SK-N-SH (cell line): ENCODE data around the gene CEP89. TPM values are rescaled to one million over a fixed set of nuclear protein-coding genes. Genes with fewer than 3 reads are reported as not detected.

ENCODE experiments used
- CTCF ChIA-PET: fragments of 300-600, 350-600 bp; formaldehyde crosslinking; extraction: SDS; loops from one replicate; lab custom pipeline; 2021; lab: Yijun Ruan, JAX
- POLR2A ChIA-PET: fragments of 350-600 bp; sonication (Branson Sonifier 250); formaldehyde crosslinking; extraction: SDS; loops from one replicate; lab custom pipeline; 2020; ENCODE audit warnings: antibody characterized with exemption, inconsistent platforms; lab: Yijun Ruan, JAX
- DNase-seq: peaks from one replicate; pipeline ENCODE4 v3.0.0; 2012
- H2AFZ ChIP-seq: fragments of 200-600 bp; sonication (generic); 2 replicates; pipeline ENCODE4 v1.8.1; 2016; ENCODE audit warnings: antibody characterized with exemption, mild to moderate bottlenecking, low read depth
- H3F3A ChIP-seq: fragments of 200-600 bp; sonication (generic); replicated peaks from 2 replicates; pipeline ENCODE3; 2016; ENCODE audit warnings: antibody characterized with exemption, mild to moderate bottlenecking; ENCODE audit not compliant: insufficient read depth
- H3K27ac ChIP-seq, 2 experiments: fragments of 200-500 bp in 1 of 2; fragments of 200-600 bp in 1 of 2; sonication (Bioruptor generic) in 1 of 2; sonication (generic), shearing (Covaris generic) in 1 of 2; 2 replicates each; pipeline versions ENCODE4 v1.5.1 to v1.6.1; 2014 to 2016; ENCODE audit warnings: low read depth in 2 of 2, inconsistent platforms in 1 of 2, low read length in 1 of 2, mild to moderate bottlenecking in 1 of 2, mixed read lengths in 1 of 2
- H3K27me3 ChIP-seq: fragments of 200-600 bp; sonication (generic), shearing (Covaris generic); 2 replicates; pipeline ENCODE4 v1.6.1; 2016; ENCODE audit warnings: mixed run types; ENCODE audit not compliant: insufficient read depth
- H3K36me3 ChIP-seq, 2 experiments: fragments of 200-500 bp in 1 of 2; fragments of 200-600 bp in 1 of 2; sonication (Bioruptor generic) in 1 of 2; sonication (generic) in 1 of 2; replicated peaks in 1 of 2; 2 replicates each; pipeline versions ENCODE3 to v1.5.1; 2014 to 2016; ENCODE audit warnings: low read length in 1 of 2, mild to moderate bottlenecking in 1 of 2; ENCODE audit not compliant: insufficient read depth in 2 of 2, control insufficient read depth in 1 of 2
- H3K4me1 ChIP-seq, 2 experiments: fragments of 200-500 bp in 1 of 2; fragments of 200-600 bp in 1 of 2; sonication (Bioruptor generic) in 1 of 2; sonication (generic), shearing (Covaris generic) in 1 of 2; 2 replicates each; pipeline versions ENCODE4 v1.5.1 to v1.6.1; 2014 to 2016; ENCODE audit warnings: low read depth in 1 of 2, low read length in 1 of 2, mixed run types in 1 of 2; ENCODE audit not compliant: insufficient read depth in 2 of 2, control insufficient read depth in 1 of 2
- H3K4me2 ChIP-seq: fragments of 200-600 bp; sonication (generic), shearing (Covaris generic); 2 replicates; pipeline ENCODE4 v1.6.1; 2017; ENCODE audit warnings: mixed run types
- H3K4me3 ChIP-seq, 2 experiments: fragments of 200-500 bp in 1 of 2; fragments of 200-600 bp in 1 of 2; sonication (Bioruptor generic) in 1 of 2; sonication (generic), shearing (Covaris generic) in 1 of 2; 2 replicates each; pipeline versions ENCODE4 v1.5.1 to v1.8.1; 2014 to 2016; ENCODE audit warnings: low read depth in 2 of 2, inconsistent platforms in 1 of 2, low read length in 1 of 2, mild to moderate bottlenecking in 1 of 2, mixed read lengths in 1 of 2, moderate library complexity in 1 of 2
- H3K79me2 ChIP-seq: fragments of 200-600 bp; sonication (generic); 2 replicates; pipeline ENCODE4 v1.8.1; 2017; ENCODE audit warnings: mild to moderate bottlenecking; ENCODE audit not compliant: insufficient read depth
- H3K9ac ChIP-seq: fragments of 200-600 bp; sonication (generic); 2 replicates; pipeline ENCODE4 v1.6.1; 2017; ENCODE audit warnings: mixed run types
- H3K9me2 ChIP-seq: fragments of 200-600 bp; sonication (generic); 2 replicates; pipeline ENCODE4 v1.6.1; 2017; ENCODE audit warnings: mixed run types
- H3K9me3 ChIP-seq: fragments of 200-600 bp; sonication (generic); 2 replicates; pipeline ENCODE4 v1.6.1; 2017; ENCODE audit warnings: mixed run types, mild to moderate bottlenecking, moderate library complexity
- H4K20me1 ChIP-seq: fragments of 200-600 bp; sonication (generic); 2 replicates; pipeline ENCODE4 v1.6.1; 2017; ENCODE audit warnings: mild to moderate bottlenecking, mixed run types; ENCODE audit not compliant: insufficient read depth
- CHD2 ChIP-seq: fragments of 150-350 bp; IDR thresholded peaks from 2 replicates; pipeline ENCODE4 v1.6.1; 2018; ENCODE audit warnings: low read length; ENCODE audit not compliant: partially characterized antibody
- CTCF ChIP-seq: fragments of 200-600 bp; sonication (generic); IDR thresholded peaks from 2 replicates; pipeline ENCODE4 v1.6.1; 2017; ENCODE audit warnings: antibody characterized with exemption, mild to moderate bottlenecking, moderate library complexity
- ELF1 ChIP-seq: IDR thresholded peaks from 2 replicates; pipeline ENCODE4 v1.4.0; 2012
- JUND ChIP-seq: IDR thresholded peaks from 2 replicates; pipeline ENCODE4 v1.4.0; 2012
- MAX ChIP-seq: IDR thresholded peaks from 2 replicates; pipeline ENCODE4 v1.4.0; 2012; ENCODE audit warnings: low read depth
- MXI1 ChIP-seq: IDR thresholded peaks from 2 replicates; pipeline ENCODE4 v1.6.1; 2012; ENCODE audit warnings: mild to moderate bottlenecking, low read depth, low read length, improper control_type of control experiment
- RCOR1 ChIP-seq: fragments of 150-350 bp; IDR thresholded peaks from 2 replicates; pipeline ENCODE4 v1.6.1; 2017; ENCODE audit warnings: antibody characterized with exemption, low read length
- TCF12 ChIP-seq: IDR thresholded peaks from 2 replicates; pipeline ENCODE4 v1.4.0; 2012
- YY1 ChIP-seq: IDR thresholded peaks from 2 replicates; pipeline ENCODE4 v1.4.0; 2012; ENCODE audit warnings: low read depth, mild to moderate bottlenecking
- WGBS: methylation state at CpG from one replicate; pipeline ENCODE4 v1.1.6; 2017; ENCODE audit warnings: low lambda C conversion rate; 5-methylcytosine and 5-hydroxymethylcytosine counted together
- polyA plus RNA-seq, 3 experiments: library from polyadenylated mRNA; depleted of rRNA; stranded (reverse); fragments of >200 nt; gene quantifications; 2 replicates each; pipeline ENCODE4 v1.2.3, GENCODE V29; 2012

CEP89 gene
- polyA plus RNA-seq, 1 of the 3 experiments (the other 2 are of a cell fraction), result 16.4 TPM

GRCh38 chr19:32901504-32902161 is 70.1 kb downstream of the CEP89 start (continued):
- TF ChIP-seq MXI1, result no peak

- POLR2A ChIA-PET, result no interaction called here
- WGBS, result 83% methylated on average over 1 of the region's 1 CpG
- no peak for DNase-seq
Observed at GRCh38 chr19:32896516-32897214, 75.1 kb downstream of the CEP89 start.

GRCh38 chr19:32895384-32895783 is 76.4 kb downstream of the CEP89 start:
- H3K4me2 ChIP-seq, result no peak overlapping the region
- H3K9ac ChIP-seq, result no peak overlapping the region
- H3K9me2 ChIP-seq, result no peaks in the 10 kb centered on the region
- H4K20me1 ChIP-seq, result no peaks in the 10 kb centered on the region
- 67% methylated on average over 3 of the region's 3 CpGs for WGBS
- no peaks in the 10 kb centered on the region for H3K79me2 ChIP-seq
- ChIA-PET POLR2A (interaction anchor here (0.6 kb wide), 1 partner anchor 195 kb away, joined by 3 read pairs; no protein-coding TSS in a partner anchor), CTCF (interaction anchor here (1.6 kb wide), 1 partner anchor 24 kb away, joined by 3 read pairs; no protein-coding TSS in a partner anchor)
- H3K4me3 ChIP-seq, result no peak overlapping the region
- TF ChIP-seq MAX (no peak), RCOR1 (no peak), ELF1 (no peak), CHD2 (no peak), YY1 (no peak), JUND (no peak), CTCF (no peak)
- H3K36me3 ChIP-seq, result peaks cover 6 to 39% of the 10 kb centered on the region in 2 experiments
- no peaks in the 10 kb centered on the region for H3K4me1 ChIP-seq
- peaks cover 6% of the 10 kb centered on the region for H3F3A ChIP-seq
- DNase-seq, result no peak
- H3K27me3 ChIP-seq, result no peaks in the 10 kb centered on the region
- H3K27ac ChIP-seq, result no peak overlapping the region
- H2AFZ ChIP-seq, result no peak overlapping the region
- H3K9me3 ChIP-seq, result 0 out of 2 replicates have a peak, but pooled peaks cover 4% of the 10 kb centered on the region

More at GRCh38 chr19:32896516-32897214, 75.1 kb downstream of the CEP89 start:
- Histone ChIP-seq H3K4me1 (no peaks in the 10 kb centered on the region), H3K9me3 (0 out of 2 replicates have a peak, but pooled peaks cover 2% of the 10 kb centered on the region), H3K79me2 (no peaks in the 10 kb centered on the region), H3K36me3 (peaks cover 6 to 32% of the 10 kb centered on the region in 2 experiments), H4K20me1 (no peaks in the 10 kb centered on the region), H3K27me3 (no peaks in the 10 kb centered on the region), H3F3A (peaks cover 6% of the 10 kb centered on the region), H3K4me2 (no peak overlapping the region), H3K9ac (no peak overlapping the region), H3K27ac (no peak overlapping the region), H3K9me2 (no peaks in the 10 kb centered on the region), H2AFZ (no peak overlapping the region), H3K4me3 (no peak overlapping the region)
- TF ChIP-seq TCF12 (peak; percentile 25; the same call in 1 of the 2 replicates), CTCF (no peak)
- CTCF ChIA-PET, result no interaction called here
